ENCODE measurements around the gene MCFD2.
A peak's percentile ranks its signal among the peaks of the same experiment; 100 is the strongest.

The MCFD2 gene
- long read RNA-seq, full-length matches to known transcripts: 169 of 245 reads
- long read RNA-seq, partial matches to known transcripts: 9 of 245 reads
- long read RNA-seq, other reads (novel, unspliced or antisense): 67 of 245 reads

DNA sequence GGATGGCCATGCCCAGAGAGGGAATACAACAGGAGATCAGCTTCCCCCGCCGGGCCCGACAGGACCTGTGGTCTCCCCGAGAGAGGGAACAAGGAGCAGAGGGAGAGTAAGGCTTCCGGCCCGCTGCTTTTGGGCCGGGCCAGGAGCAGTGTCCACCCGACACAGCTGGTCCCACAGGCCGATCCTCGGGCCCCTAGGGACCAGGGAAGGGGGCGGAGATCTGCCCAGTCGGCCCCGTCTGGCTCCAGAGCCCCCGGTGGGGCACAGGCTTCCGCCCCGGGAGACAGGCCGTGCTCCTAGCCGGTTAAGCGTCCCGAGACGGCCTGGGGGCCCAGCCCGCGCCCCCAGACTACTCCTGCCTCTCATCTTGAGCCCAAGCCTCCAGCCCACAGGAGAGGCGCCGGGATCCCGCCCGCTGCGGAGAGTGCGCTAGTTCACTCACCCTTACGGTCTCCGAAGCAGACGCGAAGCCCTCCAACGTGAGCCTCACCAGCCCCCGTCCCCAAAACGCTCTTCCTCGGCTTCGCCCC is at the start of gene MCFD2:
TSS of gene MCFD2 (minus strand) at position 526 of the 530 bp plus-strand sequence. CDS start 6,635 bp downstream, outside the sequence.
- H3K27me3 ChIP-seq (ENCODE audit: insufficient read depth, poor library complexity, severe bottlenecking): no peaks in the 10 kb centered on the region
- no peak for DNase-seq (ENCODE audit: low read depth in 1 of 2, low spot score in 1 of 2)
- H3K27ac ChIP-seq (replicated peaks): peak within 1 kb of the TSS; percentile 92
- peak within 1 kb of the TSS; percentile 76 for H3K4me3 ChIP-seq (replicated peaks; ENCODE audit: insufficient read depth, low read length)
- TF ChIP-seq, protein P1, sequence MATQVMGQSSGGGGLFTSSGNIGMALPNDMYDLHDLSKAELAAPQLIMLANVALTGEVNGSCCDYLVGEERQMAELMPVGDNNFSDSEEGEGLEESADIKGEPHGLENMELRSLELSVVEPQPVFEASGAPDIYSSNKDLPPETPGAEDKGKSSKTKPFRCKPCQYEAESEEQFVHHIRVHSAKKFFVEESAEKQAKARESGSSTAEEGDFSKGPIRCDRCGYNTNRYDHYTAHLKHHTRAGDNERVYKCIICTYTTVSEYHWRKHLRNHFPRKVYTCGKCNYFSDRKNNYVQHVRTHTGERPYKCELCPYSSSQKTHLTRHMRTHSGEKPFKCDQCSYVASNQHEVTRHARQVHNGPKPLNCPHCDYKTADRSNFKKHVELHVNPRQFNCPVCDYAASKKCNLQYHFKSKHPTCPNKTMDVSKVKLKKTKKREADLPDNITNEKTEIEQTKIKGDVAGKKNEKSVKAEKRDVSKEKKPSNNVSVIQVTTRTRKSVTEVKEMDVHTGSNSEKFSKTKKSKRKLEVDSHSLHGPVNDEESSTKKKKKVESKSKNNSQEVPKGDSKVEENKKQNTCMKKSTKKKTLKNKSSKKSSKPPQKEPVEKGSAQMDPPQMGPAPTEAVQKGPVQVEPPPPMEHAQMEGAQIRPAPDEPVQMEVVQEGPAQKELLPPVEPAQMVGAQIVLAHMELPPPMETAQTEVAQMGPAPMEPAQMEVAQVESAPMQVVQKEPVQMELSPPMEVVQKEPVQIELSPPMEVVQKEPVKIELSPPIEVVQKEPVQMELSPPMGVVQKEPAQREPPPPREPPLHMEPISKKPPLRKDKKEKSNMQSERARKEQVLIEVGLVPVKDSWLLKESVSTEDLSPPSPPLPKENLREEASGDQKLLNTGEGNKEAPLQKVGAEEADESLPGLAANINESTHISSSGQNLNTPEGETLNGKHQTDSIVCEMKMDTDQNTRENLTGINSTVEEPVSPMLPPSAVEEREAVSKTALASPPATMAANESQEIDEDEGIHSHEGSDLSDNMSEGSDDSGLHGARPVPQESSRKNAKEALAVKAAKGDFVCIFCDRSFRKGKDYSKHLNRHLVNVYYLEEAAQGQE (IDR thresholded peaks at IDR 0.05; ENCODE audit: insufficient replicate concordance, low read depth): no peak
- TF ChIP-seq POLR2AphosphoS5 (IDR thresholded peaks at IDR 0.05; ENCODE audit: low read depth): no peak
- TF ChIP-seq, protein P2, sequence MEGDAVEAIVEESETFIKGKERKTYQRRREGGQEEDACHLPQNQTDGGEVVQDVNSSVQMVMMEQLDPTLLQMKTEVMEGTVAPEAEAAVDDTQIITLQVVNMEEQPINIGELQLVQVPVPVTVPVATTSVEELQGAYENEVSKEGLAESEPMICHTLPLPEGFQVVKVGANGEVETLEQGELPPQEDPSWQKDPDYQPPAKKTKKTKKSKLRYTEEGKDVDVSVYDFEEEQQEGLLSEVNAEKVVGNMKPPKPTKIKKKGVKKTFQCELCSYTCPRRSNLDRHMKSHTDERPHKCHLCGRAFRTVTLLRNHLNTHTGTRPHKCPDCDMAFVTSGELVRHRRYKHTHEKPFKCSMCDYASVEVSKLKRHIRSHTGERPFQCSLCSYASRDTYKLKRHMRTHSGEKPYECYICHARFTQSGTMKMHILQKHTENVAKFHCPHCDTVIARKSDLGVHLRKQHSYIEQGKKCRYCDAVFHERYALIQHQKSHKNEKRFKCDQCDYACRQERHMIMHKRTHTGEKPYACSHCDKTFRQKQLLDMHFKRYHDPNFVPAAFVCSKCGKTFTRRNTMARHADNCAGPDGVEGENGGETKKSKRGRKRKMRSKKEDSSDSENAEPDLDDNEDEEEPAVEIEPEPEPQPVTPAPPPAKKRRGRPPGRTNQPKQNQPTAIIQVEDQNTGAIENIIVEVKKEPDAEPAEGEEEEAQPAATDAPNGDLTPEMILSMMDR (IDR thresholded peaks at IDR 0.05; ENCODE audit: insufficient read depth, low read length): no peak
- no peak for TF ChIP-seq SPI1 (IDR thresholded peaks at IDR 0.05; ENCODE audit: borderline replicate concordance, low read depth)
- no peak for TF ChIP-seq GABPA (IDR thresholded peaks at IDR 0.05; ENCODE audit: low read depth)

DNA sequence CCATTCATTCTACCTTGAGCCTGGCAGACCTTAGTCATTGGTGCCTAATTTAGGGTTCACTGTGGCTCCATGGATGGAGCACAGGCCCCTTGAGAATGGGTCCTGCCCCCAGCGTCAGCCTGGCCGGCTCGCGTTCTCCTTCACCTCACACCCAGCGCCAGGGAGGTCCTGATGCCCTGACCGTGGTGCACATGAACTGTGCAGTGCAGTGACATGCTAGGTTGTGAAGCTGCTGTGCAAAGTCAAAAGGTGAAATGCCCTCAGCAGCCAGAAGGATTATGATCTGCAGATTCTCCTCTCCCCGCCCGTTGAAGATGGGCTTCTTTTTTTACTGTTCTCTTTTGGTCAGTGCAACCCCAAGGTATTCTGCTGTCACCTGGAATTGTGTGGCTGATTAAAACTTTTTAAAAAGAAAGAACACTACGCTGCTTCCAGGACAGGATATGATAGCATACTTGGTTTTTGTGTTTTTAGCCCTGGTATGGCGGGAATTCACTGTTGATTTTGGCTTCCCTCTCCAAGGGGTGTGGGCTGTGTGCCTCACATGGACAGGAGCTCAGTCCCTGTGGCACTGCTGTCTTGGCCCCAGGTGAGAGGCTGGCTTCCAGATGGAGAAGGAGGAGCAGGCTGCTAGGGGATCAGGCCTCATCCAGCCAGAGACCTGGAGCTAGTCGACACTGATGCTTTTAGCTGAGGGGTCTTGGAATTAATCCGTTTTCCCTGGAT is 49.4 kb upstream of the MCFD2 start:
- TF ChIP-seq SPI1 (IDR thresholded peaks at IDR 0.05; ENCODE audit: borderline replicate concordance, low read depth): no peak
- TF ChIP-seq GABPA (IDR thresholded peaks at IDR 0.05; ENCODE audit: low read depth): no peak
- TF ChIP-seq, protein P2 (IDR thresholded peaks at IDR 0.05; ENCODE audit: insufficient read depth, low read length): no peak
- TF ChIP-seq POLR2AphosphoS5 (IDR thresholded peaks at IDR 0.05; ENCODE audit: low read depth): no peak
- TF ChIP-seq, protein P1 (IDR thresholded peaks at IDR 0.05; ENCODE audit: insufficient replicate concordance, low read depth): no peak
- no peak for DNase-seq (ENCODE audit: low read depth in 1 of 2, low spot score in 1 of 2)
- Histone ChIP-seq H3K27me3 (ENCODE audit: insufficient read depth, poor library complexity, severe bottlenecking) (no peaks in the 10 kb centered on the region), H3K4me3 (replicated peaks; ENCODE audit: insufficient read depth, low read length) (no peak overlapping the region), H3K27ac (replicated peaks) (no peak overlapping the region)

DNA sequence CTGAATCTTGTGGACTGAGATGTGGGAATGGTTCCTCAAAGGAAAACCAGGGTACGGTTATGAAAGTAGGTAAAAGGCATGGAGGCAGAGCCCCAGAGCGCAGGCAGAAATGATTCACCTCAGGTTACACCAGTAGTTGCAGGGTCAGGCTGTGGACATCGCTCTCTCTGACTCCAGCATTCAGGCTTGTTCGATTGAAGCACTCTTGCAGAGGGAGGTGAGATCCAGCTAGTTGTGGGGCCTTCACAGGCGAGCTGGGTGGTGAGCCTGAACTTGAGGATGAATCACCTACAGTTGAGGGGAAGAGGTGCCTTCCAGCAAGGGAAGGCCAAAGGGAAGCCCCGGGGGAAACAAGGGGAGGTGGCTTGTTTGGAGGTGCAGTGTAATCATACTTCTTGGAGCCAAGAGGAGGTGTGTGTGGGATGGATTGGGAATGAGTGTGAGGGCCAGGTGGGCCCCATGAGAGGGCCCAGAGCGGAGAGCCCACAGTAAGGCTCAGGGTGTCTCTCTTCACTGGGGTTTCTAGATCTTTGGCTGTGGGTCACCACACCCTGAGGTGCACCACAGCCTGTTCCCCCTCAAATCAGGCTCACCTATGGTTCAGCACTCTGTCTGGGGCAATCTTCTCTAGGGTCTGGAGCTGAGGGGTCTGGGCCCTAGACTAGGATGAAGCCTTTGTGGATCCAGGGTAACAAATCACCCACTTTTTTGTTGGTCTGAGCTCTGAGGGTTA is 48.5 kb upstream of the MCFD2 start:
- Histone ChIP-seq H3K27me3 (ENCODE audit: insufficient read depth, poor library complexity, severe bottlenecking) (no peaks in the 10 kb centered on the region), H3K4me3 (replicated peaks; ENCODE audit: insufficient read depth, low read length) (no peak overlapping the region), H3K27ac (replicated peaks) (no peak overlapping the region)
- no peak for DNase-seq (ENCODE audit: low read depth in 1 of 2, low spot score in 1 of 2)
- no peak for TF ChIP-seq GABPA (IDR thresholded peaks at IDR 0.05; ENCODE audit: low read depth)

DNA sequence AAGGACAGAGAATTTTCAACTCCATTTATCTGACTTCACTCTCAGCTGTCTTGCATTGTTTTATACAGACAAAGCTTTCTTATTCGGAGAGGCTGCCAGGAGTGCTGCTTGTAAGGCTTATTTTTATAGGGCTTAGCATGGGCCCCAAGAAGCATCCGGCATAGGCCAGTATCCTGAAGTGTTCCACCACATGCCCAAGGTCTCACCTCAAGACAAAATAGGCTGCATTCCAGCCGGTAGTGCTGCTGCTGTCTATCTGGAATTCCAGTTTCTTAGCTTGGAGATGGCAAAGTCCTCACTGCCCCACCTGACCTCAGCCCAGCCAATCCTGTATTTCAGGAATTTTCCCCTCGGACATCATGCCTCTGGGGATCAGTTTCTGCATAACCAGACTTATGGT is 47.6 kb upstream of the MCFD2 start:
- no peak for DNase-seq (ENCODE audit: low read depth in 1 of 2, low spot score in 1 of 2)
- TF ChIP-seq, protein P1 (IDR thresholded peaks at IDR 0.05; ENCODE audit: insufficient replicate concordance, low read depth): no peak
- TF ChIP-seq, protein P2 (IDR thresholded peaks at IDR 0.05; ENCODE audit: insufficient read depth, low read length): no peak
- TF ChIP-seq POLR2AphosphoS5 (IDR thresholded peaks at IDR 0.05; ENCODE audit: low read depth): no peak
- no peak for TF ChIP-seq SPI1 (IDR thresholded peaks at IDR 0.05; ENCODE audit: borderline replicate concordance, low read depth)
- TF ChIP-seq GABPA (IDR thresholded peaks at IDR 0.05; ENCODE audit: low read depth): no peak
- Histone ChIP-seq H3K4me3 (replicated peaks; ENCODE audit: insufficient read depth, low read length) (no peak overlapping the region), H3K27me3 (ENCODE audit: insufficient read depth, poor library complexity, severe bottlenecking) (no peaks in the 10 kb centered on the region), H3K27ac (replicated peaks) (no peak overlapping the region)

Measured in HL-60 (cell line).